Colonic mucosa (tissue), 4 donors: ENCODE results near the gene GNAZ. TPM values are rescaled to one million over a fixed set of nuclear protein-coding genes. Genes with fewer than 3 reads are reported as not detected.
"Not testable (repeated sequence)": the region's sequence is repeated elsewhere in the genome, so short reads cannot be mapped to it uniquely, and the experiment has no call there.

Experiments
- DNase-seq: peaks from one replicate; pipeline ENCODE4 v3.0.0-alpha.2; 2020
- H3K27ac ChIP-seq: fragments of 200-600 bp; one replicate; pipeline ENCODE4 v1.8.0; 2021
- H3K27me3 ChIP-seq: fragments of 200-600 bp; one replicate; pipeline ENCODE4 v1.8.0; 2021
- H3K36me3 ChIP-seq: fragments of 200-600 bp; one replicate; pipeline ENCODE4 v1.8.0; 2021
- H3K4me1 ChIP-seq: fragments of 200-600 bp; one replicate; pipeline ENCODE4 v1.8.0; 2021; ENCODE audit warnings: mild to moderate bottlenecking
- H3K4me3 ChIP-seq: fragments of 200-600 bp; one replicate; pipeline ENCODE4 v1.8.0; 2021
- H3K9ac ChIP-seq, 2 donors: one replicate each; pipeline ENCODE4 v1.7.0; 2013; ENCODE audit warnings: control low read depth in 2 of 2, low read depth in 2 of 2, low read length in 2 of 2
- H3K9me3 ChIP-seq: fragments of 200-600 bp; one replicate; pipeline ENCODE4 v1.8.0; 2021
- intact Hi-C: fragments of 100-400 bp; cut with DNase I; formaldehyde crosslinking; loops from one replicate; pipeline ENCODE4 v1.14.1; 2022
- total RNA-seq, 2 donors: library from RNA; stranded (reverse); fragmentation: NEBNext Ultra II Directional in 1 of 2; extraction: Animal tissue kit (Norgen Biotek cat#: 25700) in 1 of 2; gene quantifications; one replicate each; pipeline ENCODE4 v1.2.1, GENCODE V29; 2021
- TF ChIP-seq, protein P1 (sequence below): fragments of 200-600 bp; IDR thresholded peaks from one replicate; pipeline ENCODE4 v1.8.0; 2022; ENCODE audit warnings: antibody characterized with exemption, mild to moderate bottlenecking
- donor health status: healthy.
- donor health status: DM: no; HTN: no; CAD: no.
- donor health status: DM: no; HTN: no; CAD: no.

GNAZ gene
- total RNA-seq, 2 donors from 2014 or later = 1.2 to 2.5 TPM

DNA sequence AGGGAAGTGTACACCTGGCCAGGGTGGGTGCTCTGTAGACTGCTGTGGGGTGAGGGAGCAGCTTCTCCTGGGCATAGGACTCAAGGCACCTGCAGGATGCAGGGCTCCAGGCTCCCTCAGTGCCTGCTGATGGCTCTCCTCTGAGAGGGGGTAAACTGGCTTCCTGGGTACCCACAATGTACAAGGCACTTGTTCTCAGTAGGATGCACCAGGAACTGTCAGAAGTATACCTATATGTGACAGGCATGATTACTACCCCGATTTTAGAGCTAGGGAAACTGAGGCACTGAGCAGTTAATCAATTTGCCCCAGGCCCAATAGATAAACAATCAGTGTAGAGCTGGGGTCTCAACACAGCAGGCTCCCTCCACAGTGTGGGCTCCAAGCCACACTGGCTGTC, 31.4 kb upstream of the GNAZ start:
- Histone ChIP-seq H3K27me3 (no peaks in the 10 kb centered on the region), H3K4me3 (no peak overlapping the region), H3K4me1 (no peaks in the 10 kb centered on the region), H3K9me3 (no peaks in the 10 kb centered on the region), H3K36me3 (no peaks in the 10 kb centered on the region), H3K9ac (no peak overlapping the region), H3K27ac (no peak overlapping the region)
- DNase-seq = no peak
- TF ChIP-seq, protein P1, sequence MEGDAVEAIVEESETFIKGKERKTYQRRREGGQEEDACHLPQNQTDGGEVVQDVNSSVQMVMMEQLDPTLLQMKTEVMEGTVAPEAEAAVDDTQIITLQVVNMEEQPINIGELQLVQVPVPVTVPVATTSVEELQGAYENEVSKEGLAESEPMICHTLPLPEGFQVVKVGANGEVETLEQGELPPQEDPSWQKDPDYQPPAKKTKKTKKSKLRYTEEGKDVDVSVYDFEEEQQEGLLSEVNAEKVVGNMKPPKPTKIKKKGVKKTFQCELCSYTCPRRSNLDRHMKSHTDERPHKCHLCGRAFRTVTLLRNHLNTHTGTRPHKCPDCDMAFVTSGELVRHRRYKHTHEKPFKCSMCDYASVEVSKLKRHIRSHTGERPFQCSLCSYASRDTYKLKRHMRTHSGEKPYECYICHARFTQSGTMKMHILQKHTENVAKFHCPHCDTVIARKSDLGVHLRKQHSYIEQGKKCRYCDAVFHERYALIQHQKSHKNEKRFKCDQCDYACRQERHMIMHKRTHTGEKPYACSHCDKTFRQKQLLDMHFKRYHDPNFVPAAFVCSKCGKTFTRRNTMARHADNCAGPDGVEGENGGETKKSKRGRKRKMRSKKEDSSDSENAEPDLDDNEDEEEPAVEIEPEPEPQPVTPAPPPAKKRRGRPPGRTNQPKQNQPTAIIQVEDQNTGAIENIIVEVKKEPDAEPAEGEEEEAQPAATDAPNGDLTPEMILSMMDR = no peak
- intact Hi-C loops = no loop called here

DNA sequence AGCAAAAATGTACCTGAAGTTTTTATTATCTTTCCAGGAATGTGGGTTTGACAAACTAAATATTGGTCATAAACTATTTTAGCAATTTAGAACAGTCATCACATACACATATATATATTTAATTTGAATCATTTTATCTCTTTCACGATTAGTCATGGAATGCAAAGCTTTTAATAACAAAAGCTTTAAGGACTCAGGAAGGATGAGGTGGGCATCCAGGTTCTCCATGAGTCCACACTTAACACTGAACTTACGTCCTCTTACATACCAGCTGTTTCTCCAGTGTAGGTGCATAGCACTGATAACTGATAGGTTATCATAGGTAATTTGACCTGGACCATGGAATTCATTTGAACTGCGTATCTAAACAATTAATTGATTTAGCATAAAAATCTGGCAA, 28.1 kb upstream of the GNAZ start:
- intact Hi-C loops = no loop called here
- H3K9ac ChIP-seq = no peak overlapping the region
- TF ChIP-seq, protein P1 = no peak
- H3K9me3 ChIP-seq = no peaks in the 10 kb centered on the region
- H3K4me1 ChIP-seq = no peaks in the 10 kb centered on the region
- DNase-seq = no peak
- H3K4me3 ChIP-seq = no peak overlapping the region
- no peaks in the 10 kb centered on the region for H3K36me3 ChIP-seq
- no peaks in the 10 kb centered on the region for H3K27me3 ChIP-seq
- no peak overlapping the region for H3K27ac ChIP-seq

DNA sequence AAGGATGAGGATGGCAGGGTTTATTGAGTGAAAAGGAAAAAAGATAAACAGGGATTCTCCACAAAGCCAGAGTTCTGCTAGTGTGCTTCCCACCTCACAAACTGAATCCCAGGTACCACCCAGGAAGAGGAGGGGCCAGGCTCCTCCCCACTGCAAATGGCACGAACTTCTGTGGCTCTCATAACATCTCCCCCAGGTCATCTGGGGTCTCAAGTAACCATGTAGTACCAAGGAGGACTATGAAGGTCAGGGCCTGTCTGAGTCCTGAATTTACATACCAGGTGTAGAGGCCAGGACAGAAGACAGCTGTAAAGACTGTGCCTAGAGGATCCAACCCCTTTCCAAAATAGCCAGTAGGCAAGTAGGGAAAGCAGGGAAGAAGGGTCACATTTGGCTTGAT, 25.7 kb upstream of the GNAZ start:
- TF ChIP-seq, protein P1 = no peak
- H3K9me3 ChIP-seq = no peaks in the 10 kb centered on the region
- H3K27ac ChIP-seq = no peak overlapping the region
- intact Hi-C loops = no loop called here
- H3K36me3 ChIP-seq = no peaks in the 10 kb centered on the region
- no peaks in the 10 kb centered on the region for H3K4me1 ChIP-seq
- H3K9ac ChIP-seq = no peak overlapping the region
- H3K4me3 ChIP-seq = no peak overlapping the region
- H3K27me3 ChIP-seq = no peaks in the 10 kb centered on the region
- no peak for DNase-seq

DNA sequence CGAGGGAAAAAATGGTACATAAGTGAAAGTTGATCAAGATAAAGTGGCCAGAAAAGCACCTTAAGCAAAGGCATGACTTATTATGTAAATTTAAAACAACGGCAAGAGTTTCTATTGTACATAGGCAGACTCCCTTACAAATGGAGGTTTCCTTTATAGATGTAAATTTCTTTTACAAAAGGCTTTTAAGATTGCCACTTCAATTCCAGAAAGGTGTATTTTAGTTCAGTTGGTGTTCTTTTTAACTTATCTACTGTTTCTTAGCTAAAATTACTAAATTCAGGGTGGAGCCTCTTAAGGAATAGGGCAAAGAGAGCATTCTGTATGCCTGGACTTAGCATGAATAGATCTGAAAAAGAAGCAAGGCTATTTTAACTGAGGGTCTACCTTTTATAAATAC, 24.9 kb upstream of the GNAZ start:
- no peaks in the 10 kb centered on the region for H3K36me3 ChIP-seq
- TF ChIP-seq, protein P1 = no peak
- H3K9ac ChIP-seq = no peak overlapping the region
- H3K4me1 ChIP-seq = no peaks in the 10 kb centered on the region
- no peaks in the 10 kb centered on the region for H3K27me3 ChIP-seq
- no peak for DNase-seq
- intact Hi-C loops = no loop called here
- H3K9me3 ChIP-seq = no peaks in the 10 kb centered on the region
- H3K27ac ChIP-seq = no peak overlapping the region
- no peak overlapping the region for H3K4me3 ChIP-seq

DNA sequence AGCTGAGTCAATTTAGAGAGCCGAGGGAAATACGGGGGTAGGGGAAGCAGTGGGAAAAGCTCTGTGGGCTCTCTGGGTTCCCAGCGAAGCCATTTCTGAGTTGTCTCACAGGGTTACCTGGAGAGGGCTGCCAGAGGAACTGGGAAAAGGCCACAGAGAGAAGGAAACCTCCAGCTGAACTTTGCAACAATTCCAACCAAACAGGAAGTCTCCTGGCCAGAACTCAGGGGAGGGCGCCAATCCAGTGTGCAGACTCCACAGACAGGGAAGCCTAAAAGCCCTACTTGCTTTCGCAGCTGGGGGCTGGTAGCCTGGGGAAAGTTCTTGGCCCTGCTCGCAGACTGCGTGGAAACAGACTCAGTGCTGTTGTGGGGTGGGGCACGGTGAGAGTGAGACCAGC, 23.1 kb upstream of the GNAZ start:
- no peaks in the 10 kb centered on the region for H3K4me1 ChIP-seq
- DNase-seq = no peak
- no peak overlapping the region for H3K4me3 ChIP-seq
- no peak overlapping the region for H3K27ac ChIP-seq
- no peaks in the 10 kb centered on the region for H3K27me3 ChIP-seq
- intact Hi-C loops = no loop called here
- no peak overlapping the region for H3K9ac ChIP-seq
- TF ChIP-seq, protein P1 = no peak
- no peaks in the 10 kb centered on the region for H3K36me3 ChIP-seq
- H3K9me3 ChIP-seq = no peaks in the 10 kb centered on the region

DNA sequence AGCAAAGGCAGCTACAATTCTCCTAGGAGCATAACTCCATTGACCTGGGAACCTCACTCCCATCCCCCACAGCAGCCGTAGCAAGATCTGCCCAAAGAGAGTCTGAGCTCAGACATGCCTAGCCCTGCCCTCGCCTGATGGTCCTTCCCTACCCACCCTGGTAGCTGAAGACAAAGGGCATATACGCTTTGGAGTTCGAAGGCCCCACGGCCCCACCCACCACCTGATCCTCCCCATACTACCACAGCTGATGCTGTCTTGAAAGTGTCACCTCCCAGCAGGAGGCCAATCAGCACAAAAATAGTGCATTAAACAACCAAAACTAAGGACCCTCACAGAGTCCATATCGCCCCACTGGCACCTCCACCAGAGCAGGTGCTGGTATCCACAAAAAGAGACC, 22.6 kb upstream of the GNAZ start:
- Histone ChIP-seq H3K9me3 (no peaks in the 10 kb centered on the region), H3K4me1 (no peaks in the 10 kb centered on the region), H3K9ac (no peak overlapping the region), H3K27ac (no peak overlapping the region), H3K4me3 (no peak overlapping the region), H3K36me3 (no peaks in the 10 kb centered on the region), H3K27me3 (no peaks in the 10 kb centered on the region)
- TF ChIP-seq, protein P1 = no peak
- intact Hi-C loops = no loop called here
- DNase-seq = no peak

DNA sequence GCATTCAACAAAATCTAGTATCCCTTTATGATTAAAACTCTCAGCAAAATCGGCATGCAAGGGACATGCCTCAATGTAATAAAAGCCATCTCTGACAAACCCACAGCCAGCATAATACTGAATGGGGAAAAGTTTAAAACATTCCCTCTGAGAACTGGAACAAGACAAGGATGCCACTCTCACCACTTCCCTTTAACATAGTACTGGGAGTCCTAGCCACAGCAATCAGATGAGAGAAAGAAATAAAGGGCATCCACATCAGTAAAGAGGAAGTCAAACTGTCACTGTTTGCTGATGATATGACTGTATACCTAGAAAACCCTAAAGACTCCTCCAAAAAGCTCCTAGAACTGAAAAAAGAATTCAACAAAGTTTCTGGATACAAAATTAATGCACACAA, 19.8 kb upstream of the GNAZ start:
- H3K9me3 ChIP-seq, H3K4me3 ChIP-seq, intact Hi-C loops, DNase-seq, H3K9ac ChIP-seq, H3K36me3 ChIP-seq, H3K27me3 ChIP-seq, H3K27ac ChIP-seq, H3K4me1 ChIP-seq: not testable (repeated sequence)
